T-helper 1 cell (primary cell): ENCODE data around the gene CUBN.
A peak's percentile ranks its signal among the peaks of the same experiment; 100 is the strongest.

Experiments used
- DNase-seq, 5 donors: peaks; one replicate each; pipeline ENCODE4 v3.0.0-alpha.2; 2012 to 2020

CUBN gene

DNA sequence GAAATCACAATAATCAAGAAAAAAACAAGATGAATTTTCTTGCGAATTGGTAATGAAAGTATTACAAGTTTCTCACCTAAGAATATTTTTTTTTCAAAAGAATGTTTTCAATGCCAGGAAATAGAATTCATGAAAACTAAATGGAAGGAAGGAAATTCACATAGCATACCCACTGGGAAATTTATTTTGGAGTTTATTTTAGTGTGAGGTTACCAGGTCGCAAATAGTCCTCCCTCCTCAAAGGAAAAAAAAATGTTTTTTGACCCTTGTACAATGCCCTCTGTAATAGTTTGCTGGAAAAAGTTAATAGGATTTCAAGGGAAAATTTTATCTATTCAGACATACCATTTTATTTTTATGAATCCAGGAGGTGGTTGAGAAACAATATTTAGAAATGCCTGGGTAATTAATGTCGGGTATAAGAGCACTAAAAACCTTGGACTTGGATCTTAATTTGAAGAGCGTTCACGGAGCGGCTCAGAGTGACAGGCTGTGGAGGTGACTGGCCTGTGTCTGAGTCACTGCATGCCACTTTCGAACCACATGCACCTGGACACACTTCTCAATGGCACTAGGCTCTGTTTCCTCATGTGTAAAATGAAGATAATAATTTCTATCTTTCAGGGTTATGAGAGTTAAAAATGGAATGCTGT, 28.2 kb downstream of the CUBN start:
- DNase-seq = no peak

DNA sequence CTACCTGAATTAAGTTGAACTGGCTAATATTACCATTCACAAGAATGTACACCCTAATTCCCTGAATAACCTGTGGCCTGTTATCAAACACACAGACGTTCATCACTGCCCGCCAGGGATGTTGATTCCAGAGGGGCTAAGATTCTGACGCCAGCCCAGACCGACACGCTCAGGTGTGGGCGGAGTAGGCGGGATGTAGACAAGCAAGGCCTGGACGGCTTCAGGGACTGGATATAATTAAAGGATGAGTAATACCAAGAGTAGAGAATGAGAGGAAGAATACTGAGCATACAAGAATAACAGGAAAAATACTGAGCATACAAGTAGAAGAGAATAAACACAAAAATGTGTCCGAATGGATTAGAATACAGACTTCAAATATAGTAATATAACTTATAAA, 29.0 kb downstream of the CUBN start:
- no peak for DNase-seq

DNA sequence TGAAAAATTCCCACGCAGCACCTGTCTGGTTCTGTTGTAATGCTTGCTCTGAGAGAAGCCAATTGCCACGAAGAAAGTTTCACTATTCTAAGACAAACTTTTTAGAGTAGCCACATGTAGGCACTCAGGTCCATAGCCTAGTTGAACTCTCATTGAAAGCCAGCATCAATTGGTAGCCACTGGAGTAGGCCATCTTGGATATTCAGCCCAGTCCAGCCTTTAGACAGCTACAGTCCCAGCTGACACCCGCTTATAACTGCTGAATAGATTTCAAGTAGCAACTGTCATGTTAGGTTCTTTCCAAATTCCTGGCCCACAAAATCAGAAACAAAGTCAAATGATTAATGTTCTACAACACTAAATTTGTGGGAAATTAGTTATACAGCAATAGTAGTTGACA, 31.6 kb downstream of the CUBN start:
- DNase-seq = no peak

DNA sequence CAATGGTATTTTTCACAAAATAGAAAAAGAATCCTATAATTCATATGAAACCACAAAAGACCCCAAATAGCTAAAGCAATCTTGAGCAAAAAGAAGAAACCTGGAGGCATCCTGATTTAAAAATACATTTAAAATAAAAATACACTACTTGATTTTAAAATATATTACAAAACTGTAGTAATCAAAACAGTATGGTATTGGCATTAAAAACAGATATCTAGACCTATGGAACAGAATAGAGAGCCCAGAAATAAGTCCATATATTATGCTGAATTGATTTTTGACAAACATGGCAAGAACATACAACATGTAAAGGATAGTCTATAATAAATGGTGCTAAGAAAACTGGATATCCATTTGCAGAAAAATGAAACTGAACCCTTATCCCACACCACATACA, 34.8 kb downstream of the CUBN start:
- DNase-seq = no peak

DNA sequence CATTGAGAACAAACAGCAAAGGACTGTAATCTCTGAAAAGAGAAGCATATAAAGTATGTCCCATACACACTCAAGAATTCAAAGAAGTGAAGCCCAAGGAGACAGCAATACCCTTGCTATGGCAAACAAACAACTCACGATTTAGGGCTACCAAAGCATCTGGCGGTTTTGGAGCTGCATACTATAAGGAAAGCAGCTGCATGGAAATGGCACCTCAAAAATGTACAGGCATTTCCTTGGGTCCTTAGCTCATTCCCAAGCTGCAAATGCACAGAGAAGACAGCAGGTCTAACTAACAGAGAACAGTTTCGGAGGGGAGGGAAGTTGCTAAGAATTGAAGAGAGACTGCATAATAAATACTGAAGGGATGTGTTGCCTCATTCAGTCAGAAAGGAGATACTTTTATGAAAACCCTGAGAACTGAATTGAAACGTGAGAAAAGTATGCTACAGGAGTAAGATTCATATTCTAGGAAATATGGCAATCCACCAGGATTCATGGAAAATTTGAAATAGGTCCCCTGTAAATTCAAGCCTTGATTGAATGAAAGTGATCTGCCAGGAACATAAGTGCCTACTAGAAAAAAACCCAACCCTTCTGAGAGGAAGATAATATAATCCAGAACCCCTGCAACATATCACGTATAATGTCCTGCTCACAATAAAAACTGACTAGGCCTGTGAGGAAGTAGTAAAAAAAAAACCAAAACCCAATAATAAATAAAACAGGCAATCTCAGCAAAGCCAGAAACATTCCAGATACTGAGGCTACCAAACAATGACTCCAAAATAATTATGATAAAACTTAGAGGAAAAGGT, 36.4 kb downstream of the CUBN start:
- DNase-seq = no peak

DNA sequence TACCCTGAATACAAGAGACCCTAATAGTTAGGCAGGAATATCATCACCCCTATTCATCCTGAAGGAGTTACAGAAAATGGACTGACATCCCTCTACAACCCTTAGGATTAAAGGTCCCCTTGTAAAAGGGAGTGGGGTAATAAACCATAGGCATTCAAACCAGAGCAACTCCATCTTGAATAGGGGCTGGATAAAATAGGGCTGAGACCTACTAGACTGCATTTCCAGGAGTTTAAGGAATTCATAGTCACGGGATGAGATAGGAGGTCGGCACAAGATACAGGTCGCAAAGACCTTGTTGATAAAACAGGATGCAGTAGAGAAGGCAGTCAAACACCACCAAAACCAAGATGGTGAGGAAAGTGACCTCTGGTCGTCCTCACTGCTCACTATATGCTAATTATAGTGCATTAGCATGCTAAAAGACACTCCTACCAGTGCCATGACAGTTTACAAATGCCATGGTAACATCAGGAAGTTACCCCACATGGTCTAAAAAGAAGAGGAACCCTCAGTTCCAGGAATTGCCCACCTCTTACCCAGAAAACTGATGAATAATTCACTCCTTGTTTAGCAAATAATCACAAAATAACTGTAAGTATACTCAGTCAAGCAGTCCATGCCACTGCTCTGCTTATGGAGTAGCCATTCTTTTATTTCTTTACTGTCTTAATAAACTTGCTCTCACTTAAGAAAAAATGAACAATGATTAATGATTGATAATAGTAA, 37.2 kb downstream of the CUBN start:
- peak in 1 of 5 donors; percentile 25 for DNase-seq

DNA sequence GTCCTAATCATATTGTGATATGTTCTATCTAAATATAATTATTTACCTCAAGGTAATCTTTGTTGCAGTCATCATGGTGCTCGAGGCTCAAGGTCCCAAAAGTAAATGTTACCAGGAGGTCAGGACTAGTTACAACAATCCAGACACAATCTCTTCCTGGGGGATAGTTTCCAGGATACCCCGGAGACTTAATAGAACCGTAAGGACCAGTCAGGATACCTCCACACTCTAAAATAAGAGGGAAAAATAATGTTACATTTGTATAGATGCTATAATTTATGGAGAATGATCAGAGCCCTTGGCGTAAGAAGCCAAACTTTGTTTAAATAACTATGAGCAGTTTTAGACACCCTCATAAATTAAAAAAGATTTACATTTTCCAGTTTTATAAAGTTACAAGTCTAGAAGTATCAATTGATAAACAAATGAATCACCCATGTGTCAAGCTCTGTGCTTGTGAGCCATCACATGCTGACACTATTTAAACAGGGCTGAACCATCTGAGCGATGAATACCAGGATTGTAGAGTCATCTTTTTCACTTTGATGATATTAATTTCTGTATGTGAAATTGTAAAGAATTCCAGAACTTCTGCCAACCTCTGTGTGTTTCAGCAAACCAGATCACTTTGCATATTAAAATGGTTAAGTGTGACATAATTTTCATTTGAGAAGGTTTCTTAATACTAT, 41.3 kb downstream of the CUBN start:
- DNase-seq = no peak

DNA sequence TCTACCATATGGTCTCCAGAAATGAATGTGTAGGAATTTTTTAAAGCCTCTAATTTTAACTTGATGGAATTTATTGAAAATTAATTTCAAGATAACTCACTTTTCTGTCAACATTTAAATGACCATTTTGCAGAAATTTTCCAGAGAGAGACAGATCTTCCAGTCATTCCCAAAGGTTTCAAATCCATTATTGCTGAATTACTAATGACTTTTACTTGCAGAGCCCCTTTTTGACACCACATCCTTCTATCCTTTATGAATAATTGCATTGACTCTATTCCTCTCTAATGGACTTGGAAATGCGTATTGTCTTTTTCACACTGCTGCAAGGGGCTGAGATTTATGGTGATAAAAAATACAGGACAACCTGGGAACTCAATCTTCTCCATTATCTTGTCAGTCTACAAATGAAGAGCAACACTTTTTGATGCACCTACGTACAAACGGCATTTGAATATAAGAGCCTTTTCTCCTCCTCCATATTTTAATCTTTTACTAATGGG, 42.7 kb downstream of the CUBN start:
- no peak for DNase-seq

DNA sequence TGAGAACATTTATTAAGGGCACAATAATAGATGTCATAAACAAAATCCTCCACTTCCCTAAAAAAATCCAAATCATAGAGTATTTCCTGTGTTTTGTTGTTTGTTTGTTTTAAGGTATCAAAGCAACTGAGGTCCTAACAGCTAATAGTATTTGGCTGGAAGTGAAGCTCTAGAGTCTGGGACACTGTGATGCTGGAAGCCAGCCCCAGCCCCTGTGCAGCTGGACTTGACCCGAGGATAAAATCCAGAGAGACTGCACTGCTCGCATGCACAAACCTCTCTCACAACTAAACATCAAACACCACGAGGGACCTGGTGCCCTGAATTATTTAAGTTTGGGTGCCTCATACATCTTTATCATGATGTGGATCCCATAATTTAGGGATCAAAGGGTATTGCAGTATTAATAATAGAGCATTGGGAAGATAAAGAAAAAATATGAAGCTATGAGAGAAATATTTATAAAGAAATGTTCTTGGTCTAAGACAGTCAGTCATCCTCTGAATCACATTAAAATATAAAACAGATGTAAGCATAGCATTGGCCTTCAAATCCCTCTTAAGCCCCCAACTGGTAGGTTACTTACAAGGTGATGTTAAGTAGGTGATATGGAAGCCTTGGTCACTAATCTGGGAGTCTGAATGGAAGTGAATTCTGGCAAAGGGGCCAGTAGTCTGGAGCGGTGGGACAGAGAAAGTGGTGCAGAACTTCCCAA, 44.4 kb downstream of the CUBN start:
- DNase-seq = no peak

DNA sequence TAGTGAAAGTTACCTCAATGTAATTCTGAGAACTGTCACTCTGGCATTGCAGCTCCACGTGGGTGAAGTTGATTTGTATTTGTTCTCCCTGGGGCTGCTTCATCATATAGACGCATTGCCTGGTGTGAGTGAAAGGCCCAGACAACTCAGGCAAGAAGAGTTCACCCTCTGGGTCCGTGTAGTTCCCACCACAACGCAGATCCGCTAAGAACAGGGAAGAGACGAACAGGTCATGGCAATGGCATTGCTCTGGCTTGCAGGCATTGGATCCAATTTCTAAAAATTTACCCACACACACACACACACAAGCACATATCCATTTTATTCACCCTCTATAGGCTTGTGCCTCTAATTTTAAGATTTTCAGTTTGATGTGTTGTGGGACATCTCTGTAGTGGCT, 45.4 kb downstream of the CUBN start:
- DNase-seq = no peak

DNA sequence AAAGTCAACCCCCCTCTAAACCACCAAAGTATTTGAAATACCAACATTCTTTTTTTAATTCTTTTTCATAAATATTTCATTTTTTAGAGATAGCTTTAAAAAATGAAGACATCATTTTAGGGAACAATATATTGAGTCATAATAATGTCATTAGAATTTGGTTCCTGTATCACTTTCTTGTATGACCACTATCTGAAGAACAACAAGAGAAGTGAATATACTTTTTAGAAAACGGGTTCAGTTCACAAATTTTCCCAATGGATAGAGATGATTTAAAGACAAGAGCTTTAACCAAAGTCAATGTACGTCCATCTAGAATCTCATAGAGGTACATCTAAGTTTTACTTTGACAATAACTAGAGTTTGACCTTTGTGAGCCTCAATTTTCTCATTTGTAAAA, 48.2 kb downstream of the CUBN start:
- DNase-seq = no peak

DNA sequence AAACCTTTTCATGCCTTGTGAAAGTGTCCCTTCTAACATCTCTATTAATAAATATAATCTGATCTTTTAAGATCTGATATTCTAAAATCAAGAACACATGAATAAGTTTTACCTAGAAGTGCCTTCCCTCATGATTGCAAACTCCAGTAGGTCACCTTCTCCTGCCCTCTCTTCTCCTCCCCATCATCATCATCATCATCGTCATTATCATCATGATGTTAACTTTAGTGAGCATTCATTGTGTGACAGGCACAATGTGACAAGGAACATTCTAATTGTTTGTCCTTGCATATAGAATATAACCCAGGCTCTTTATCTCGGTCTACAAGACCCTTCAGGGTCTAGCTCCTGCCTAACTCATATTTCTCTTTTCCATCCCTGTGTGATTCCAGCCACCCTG, 51.7 kb downstream of the CUBN start:
- no peak for DNase-seq

DNA sequence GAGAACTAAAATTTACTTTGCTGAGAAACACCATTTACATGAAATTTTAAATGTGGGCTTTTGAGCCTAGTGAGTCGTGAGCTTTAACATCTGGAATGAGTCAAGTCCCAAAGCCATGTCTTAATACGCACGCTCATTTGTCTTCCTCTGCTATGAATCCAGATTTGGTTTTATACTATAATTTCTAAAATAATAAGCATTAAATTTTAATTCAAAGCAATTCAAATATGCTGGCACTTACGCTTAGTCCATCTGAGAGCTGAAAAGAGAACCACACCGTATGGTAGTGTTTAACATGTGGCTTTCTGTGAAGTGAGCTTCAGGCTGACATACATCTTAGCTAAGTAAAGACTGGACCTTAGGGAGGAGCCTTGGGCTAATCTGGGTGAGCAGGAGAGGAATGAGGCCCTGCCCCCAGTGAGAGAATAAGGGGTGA, 52.2 kb downstream of the CUBN start:
- no peak for DNase-seq

DNA sequence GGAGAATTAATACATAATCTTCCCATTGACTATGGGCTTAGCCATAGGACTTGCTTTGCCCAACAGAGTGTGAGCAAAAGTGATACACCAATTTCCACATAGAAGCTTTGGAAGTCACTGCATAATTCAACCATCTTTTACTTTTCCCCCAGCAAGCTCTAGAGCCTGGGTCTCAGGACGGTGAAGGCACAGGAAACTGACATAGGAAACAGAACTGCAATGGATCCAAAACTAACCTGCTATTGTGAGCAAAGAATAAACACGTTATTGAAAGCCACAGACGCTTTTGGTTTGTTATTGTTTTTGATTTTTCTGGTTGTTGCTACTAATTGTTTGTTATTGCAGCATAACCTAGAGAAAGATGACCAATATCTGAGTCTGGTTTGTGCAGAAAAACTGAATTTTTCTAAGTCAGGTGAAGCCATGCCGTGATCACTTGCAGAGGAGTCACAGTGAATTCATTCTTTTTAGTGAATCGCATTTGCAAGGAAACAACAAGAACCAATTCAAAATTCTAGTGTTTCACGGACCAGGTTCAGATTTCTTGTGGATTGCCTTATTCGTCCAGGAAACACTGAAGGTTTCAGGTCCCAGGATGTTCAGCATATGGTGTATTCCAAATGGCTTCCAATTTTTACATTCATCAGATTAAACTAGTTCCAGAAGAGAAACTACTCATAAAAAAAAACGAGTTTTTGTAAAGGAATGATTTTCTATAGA, 52.8 kb downstream of the CUBN start:
- no peak for DNase-seq

DNA sequence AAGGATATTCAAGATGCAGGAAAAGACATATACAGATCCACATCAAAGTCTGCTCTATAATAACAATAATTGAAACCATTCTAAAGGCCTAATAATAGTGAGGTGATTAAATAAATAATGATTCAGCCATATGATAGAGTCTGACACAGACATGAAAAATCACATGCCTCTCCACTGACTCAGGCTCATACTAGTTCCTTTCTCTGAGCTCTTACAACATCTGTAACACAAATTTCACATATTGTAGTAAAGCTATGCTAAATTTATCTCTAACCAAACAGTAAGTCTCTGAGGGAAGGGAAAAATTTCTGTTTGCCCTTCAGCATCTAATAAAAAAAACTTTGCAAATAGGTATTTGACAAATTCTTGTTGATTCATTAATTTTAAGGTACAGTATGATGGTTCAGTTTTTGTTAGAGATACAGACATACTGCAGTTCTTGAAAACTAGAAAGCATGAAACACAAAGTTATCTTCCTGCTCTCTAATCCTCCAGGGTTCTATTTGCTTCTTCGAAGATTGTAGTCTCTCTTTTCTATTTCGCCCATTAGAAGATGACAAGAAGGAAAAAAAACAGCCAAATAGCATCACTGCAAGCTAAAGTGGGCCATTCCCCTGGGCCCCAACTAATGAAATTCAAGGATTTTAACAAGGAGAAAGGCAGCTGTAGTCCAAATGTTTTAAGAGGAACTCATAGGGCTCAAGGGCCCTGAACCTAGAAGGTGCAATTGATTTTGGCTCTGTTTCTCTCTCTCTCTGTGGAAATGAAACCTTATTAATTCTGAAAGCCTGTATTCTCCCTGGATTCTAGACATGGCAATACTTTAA, 53.9 kb downstream of the CUBN start:
- no peak for DNase-seq

DNA sequence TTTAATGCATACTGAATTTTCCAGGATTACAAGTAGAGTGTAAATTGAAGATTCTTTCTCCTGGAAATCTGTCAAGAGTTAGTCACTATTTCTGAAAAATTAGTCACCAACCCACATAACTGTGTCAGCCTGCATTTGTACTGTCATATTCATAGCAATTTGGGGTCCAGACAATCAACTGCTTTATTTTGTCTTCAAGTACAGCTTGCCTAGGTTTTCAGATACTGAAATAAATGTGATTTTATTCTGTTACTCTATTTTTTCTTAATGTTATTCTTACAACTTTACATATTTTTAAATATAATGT, 55.1 kb downstream of the CUBN start:
- DNase-seq = no peak

DNA sequence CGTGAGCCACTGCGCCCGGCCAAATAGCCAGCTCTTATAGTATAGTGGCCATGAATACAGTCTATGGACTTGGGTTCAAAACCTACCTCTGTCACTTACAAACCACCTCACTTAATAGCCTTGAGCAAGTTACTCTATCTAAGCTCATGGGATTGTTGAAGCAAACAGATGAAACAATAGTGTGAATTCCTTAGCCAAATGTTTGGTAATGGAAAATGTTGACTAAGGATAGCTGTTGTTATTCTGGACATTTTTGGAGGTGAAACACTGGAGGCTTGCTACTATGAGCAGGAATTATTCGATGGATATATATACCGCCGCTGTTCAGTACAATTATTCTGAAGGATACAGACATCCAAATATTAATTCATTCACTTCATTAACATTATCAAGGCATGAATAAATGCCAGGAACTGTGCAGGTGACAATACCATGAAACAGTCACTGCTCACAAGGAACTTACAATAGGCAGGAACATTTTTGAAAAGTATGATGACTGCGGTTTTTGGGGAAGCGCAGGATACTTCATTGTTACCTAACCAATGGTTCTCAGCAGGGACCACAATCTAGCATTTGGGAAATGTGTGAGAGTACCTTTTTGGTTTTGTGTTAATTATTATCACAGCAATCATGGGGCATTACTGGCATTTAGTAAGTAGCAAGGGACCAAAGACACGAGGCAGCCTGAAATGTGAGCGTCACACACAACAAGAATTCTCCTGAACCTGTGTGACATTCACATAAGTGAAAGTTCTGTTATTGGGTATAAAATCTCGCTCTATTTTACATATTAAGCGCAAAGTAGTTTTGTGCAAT, 55.7 kb downstream of the CUBN start:
- DNase-seq = no peak

DNA sequence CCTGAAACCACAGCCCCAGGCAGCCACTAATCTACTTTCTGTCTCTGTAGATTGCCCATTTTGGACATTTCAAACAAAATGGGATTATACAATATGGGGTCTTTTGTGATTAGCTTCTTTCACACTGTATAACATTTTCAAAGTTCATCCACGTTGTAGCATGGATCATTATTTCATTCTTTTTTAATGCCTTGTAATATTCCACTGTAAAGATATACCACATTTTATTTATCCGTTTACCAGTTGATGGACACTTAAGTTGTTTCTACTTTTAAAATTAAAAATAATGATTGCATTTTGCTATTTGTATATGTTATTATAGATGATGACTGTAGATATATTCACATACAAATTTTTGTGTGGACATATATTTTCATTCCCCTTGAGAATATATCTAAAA, 60.7 kb downstream of the CUBN start:
- no peak for DNase-seq

DNA sequence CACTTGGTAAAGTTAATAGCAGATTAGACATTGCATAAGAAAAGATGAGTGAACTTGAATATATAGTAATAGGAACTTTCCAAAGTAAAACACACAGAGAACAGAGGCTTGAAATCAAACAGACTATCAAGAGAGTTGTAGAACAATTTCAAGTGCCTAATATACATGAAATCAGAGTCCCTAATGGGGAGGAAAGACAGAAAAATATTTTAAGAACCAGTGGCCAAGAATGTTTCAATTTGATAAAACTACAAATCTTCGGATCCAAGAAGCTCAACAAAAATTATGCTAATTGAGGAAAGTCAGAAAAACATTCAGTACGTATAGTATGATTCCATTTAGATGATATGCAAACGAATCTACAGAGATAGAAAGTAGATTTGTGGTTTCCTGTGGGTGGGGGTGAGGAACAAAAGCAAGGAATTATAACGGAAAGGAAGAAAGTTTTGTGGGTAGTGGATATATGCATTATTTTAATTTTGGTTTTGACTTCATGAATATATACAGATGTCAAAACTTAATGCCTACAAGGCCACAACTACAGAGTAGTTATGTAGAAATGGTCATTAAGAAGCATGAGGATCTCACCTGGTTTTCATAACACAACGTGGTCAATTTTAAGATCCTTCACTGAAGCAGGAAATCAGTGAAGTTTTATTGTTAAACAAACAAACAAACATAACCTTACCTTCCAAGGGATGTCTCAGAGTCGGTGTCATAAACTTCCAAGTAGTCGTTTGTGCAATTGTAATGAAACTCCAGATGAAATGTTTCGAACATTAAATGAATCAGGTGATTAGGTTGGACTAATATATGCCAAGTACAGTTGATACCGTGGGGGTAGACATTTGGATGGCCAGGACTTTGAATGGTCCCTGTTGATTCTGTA, 62.0 kb downstream of the CUBN start:
- no peak for DNase-seq
